IPS-NIHi7 (cell line): ENCODE data around the gene PCED1B.
"Not testable (repeated sequence)": the region's sequence is repeated elsewhere in the genome, so short reads cannot be mapped to it uniquely, and the experiment has no call there.

Experiments
- DNase-seq: peaks from one replicate; pipeline ENCODE4 v3.0.0; 2012; ENCODE audit warnings: mixed read lengths; ENCODE audit errors: extremely low spot score

The PCED1B gene

GRCh38 chr12:47088021-47088944 lies 8.9 kb downstream of the PCED1B start:
- no peak for DNase-seq

DNA sequence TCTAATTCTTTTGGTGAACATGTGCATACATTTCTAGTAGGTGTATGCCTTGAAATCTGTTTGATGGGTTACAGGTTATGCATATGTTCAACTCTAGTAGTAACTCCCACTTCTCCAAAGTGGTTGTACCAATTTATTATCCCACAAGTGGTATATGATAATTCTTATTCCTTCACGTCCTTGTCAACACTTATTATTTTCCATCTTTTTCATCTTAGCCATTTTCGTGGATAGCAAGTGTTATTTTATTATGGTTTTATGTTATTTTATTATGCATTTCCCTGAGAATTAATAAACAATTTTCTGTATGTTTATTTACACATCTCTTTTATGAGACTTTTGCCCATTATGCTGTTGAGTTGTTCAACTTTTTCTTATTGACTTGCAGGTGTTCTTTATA lies 11.6 kb downstream of the PCED1B start:
- no peak for DNase-seq

DNA sequence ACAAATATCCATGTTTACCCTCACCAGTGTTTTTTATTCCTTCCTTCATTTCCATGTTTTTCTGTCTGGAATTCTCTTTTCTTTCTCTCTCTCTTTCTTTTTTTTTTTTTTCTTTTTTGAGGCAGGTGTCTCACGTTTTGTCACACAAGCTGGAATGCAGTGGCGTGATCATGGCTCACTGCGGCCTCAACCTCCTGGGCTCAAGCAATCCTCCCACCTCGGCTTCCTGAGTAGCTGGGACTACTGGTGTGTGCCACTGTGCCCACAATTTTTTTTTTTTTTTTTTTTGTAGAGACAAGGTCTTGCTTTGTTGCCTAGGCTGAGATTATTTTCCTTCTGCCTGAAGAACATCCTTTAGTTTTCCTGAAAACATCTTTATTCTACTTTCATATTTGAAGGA lies 15.4 kb downstream of the PCED1B start:
- DNase-seq, result no peak

GRCh38 chr12:47095446-47096236 lies 16.2 kb downstream of the PCED1B start:
- no peak for DNase-seq

DNA sequence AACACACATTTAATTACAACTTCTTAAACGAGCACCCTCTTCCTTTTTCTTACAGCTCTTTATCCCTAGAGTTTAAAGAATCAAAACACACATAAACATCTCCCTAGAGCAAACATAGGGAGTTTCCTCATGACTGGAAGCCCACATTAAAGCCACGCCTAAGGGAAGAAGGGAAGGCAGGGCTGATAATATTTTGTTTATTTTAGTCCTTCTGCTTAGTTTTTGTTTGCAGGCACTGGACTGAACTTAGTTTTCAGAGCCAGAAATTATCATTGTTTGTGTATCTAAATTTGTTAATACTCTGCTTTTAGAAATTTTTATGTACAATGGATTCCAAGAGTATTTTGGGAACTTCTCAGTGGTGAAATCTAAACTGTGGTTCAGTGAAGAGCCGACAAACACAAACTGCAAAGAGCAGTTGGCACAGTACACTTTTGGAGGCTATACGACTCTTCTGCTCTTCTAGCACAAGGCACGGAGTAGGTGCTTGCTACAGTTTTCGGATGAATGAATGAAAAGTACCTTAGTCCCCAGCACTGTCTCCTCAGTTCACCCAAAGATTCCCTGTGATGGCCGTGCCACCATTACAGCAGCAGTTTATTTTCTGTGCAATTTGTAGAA lies 18.0 kb downstream of the PCED1B start:
- DNase-seq, result no peak

DNA sequence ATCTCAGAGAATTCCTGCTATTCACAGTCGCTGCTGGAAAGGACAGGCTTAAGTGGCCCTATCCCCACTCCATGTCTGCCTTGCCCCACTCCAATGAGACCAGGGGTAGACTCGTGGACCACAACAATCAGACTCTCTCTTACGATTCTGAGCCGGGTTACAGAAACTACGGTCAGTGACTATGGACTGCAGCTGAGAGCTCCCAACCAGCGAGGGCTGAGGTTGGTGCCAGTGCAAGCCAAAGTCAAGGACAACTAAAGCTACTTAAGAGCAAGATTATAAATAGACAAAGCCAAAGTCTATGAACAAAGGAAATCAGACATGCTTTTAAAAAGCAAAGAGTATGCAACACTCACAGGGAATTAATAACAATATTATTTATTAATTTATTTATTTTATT lies 18.7 kb downstream of the PCED1B start:
- no peak for DNase-seq

DNA sequence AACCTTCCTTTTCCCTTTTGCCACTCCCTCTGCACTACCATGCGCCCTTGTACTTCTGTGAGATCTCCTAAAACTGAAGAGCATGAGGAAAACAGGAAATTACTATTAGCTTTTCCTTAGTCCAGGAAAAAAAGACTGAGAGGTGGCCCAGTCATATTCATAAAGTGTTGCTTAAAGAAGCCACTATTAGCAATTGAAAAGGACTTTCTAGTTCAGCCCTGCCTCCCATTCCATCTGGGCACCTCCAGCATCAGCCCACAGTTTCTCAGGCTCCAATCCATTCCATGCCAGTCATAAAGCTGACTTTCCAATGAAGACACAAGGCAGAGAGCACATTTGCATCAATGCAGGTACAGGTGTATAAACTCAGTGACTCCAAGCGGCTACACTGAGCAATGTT lies 20.2 kb downstream of the PCED1B start:
- no peak for DNase-seq

GRCh38 chr12:47100160-47100559 lies 20.7 kb downstream of the PCED1B start:
- DNase-seq, result no peak

DNA sequence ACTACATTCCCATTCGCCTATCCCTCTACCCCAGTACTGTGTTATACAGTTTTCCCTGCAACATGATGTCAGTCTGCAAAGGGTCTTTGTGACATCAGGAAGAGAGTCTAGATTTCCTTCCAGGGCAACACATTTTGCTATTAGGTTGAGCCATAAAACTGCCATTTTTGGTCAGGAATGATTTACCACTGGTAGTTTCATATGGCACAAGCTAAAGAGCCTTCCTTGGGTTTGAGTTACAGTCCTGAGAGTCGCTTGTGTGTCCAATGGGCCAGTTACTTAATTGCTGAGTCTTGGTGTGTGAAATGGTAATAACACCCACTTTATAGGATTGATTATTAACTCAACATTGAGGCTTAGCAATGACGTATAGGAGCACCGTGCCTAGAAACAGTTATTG lies 23.0 kb downstream of the PCED1B start:
- DNase-seq, result no peak

DNA sequence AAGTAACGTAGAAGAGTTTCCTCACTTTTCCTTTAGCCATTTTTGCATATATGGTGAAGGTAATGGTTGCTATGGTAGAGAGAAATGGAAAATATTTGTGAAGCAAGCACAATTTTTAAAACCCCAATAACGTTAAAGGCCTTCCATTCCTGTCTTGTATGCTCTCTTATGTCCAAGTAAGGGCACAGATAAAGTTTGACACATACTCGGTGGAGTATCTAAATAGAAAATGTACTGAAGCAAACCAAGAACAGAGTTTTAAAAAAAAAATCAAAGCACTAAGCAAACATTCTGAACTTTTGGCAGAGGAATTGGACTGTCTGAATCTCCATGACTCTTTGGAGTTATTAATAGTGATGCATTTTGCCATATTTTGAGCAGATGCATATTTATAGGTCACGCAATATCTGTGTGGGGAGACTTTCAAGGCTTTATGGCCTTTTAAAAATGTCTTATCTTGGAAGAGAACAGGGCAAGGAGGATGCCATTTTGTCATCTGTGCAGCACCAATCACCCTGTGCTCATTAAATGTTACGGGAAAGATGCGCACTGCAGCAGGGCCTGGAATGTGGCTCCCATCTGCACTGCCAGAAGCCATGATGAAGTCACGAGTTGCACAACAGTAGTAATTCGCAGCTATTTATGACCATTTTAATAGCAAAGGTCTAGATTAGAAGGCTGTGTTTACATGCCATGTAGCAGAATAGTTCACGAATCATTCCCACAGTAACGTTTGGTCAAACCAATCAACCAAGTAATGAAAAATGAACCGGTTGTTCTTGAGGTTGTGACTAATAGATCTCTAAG lies 23.6 kb downstream of the PCED1B start:
- no peak for DNase-seq

DNA sequence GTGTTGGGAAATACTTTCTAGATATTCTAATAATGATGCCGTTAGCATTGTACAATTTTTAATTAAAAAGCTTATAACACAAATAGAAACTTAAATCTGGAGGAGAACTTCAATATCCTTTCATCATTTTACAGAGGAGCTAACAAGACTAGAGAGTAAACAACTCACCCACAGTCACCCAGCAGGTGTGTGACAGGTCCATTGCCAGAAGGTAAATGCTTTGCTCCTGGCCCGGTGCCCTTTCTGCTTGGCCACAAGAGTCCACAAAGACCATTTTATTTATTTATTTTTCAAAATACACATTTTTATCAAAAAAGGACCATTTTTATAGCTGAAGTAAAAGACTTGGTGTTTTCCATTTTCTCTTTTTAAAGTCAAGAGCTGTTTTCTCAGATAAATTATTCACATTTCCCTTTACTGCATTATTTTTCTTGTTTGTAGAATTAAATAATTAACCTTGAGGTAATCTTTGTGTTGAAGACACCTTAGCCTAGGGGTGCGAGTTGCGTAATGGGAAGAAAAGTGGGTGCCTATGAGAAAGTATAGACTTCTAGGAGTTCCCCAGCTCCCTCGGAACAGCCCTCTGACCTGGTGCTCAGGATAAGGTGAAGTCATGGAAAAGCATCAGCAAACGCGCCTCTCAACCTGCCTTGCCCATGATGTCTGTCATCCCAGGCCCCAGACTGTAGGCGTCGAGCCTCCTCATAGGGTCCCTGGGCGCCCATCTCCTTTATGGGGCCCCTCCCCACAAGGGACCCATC lies 26.7 kb downstream of the PCED1B start:
- no peak for DNase-seq

- DNase-seq, result no peak
These were observed 28.0 kb downstream of the PCED1B start for GRCh38 chr12:47107446-47107845.

GRCh38 chr12:47107926-47108325 lies 28.5 kb downstream of the PCED1B start:
- DNase-seq, result no peak

GRCh38 chr12:47110011-47110541 lies 30.7 kb downstream of the PCED1B start:
- no peak for DNase-seq

DNA sequence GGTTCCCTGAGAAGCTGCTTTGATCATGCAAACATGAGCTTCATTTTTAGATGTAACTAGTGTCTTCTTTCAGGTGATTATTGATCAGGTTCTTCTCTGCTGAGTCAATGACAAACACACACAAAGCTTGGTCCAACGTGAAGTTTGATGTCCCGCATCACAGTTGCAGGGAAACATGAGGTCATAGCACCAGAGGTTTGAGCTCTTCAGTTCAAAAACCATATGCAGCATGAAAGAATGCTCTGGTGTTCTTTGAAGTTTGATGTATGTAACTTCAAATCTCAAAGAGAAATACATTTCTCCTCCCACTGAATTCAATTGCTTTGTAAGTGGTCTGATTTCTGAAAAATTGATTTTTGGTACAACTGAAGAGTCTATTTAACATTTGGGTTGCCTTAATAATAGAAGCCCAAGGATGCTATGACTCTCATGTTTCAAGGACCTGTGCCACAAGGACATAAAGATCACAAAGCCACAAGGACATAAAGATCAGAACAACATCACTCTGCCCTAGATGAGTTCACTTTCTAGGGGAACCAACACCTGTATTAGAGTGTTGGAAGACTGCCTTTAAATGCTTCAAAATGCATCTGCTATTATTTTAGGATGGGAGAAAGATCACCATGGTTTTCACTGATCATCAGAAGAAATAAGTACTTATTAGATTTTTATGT lies 31.4 kb downstream of the PCED1B start:
- DNase-seq, result no peak

GRCh38 chr12:47111392-47111778 lies 32.0 kb downstream of the PCED1B start:
- no peak for DNase-seq

DNA sequence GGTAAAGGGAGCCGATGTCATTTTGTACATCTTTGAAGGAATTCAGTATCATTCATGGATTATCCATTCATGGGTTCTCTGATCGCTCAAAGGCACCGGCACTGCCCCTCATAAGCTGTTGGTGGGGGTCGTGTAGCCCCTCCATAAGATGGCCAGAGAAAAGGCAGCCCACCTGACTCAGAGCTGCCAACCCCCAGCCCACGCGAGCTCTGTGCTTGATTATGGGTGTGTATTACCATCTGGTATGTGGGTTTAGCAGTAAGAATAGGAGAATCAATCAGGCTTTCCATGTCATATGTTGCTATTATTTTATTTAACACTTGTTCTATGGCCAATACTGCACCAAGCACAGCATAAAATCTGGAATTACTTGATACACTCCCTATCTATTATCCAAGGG lies 32.4 kb downstream of the PCED1B start:
- no peak for DNase-seq

GRCh38 chr12:47112679-47113078 lies 33.3 kb downstream of the PCED1B start:
- DNase-seq, result no peak

- no peak for DNase-seq
These were observed 35.1 kb downstream of the PCED1B start for GRCh38 chr12:47114481-47114892.

- DNase-seq, result not testable (repeated sequence)
These were observed 37.9 kb downstream of the PCED1B start for GRCh38 chr12:47117305-47117704.
